K562 (cell line): Measurements from ENCODE around the gene GATB.

ENCODE experiments used
- BRD4 ChIP-seq: fragments of 200-600 bp; sonication (generic); IDR thresholded peaks from 2 replicates; pipeline ENCODE4 v1.6.1; 2017; ENCODE audit warnings: inconsistent platforms
- SAFB ChIP-seq: fragments of 200-400 bp; formaldehyde crosslinking; IDR thresholded peaks from 2 replicates; pipeline ENCODE4 v1.6.1; 2017; ENCODE audit warnings: low read depth, low read length, borderline replicate concordance

DNA sequence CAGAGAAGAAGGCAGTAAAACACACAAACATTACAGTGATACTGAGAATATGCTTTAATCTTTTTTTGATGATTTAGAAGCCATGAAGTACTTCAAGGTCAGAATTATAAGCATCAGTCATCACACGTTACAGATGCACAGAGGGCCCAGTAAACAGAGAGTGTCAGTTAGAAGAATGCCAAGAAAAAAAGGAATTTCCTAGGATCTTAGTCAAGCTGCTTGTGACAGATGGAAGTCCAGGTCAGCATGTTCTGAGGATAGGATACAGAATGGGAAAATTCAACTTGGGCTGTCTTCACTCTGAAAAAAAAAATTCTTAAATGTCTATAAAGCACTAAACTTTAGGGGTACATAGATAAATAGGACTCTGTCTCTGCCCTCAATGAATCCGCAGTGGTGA, 38.9 kb downstream of the GATB start:
- TF ChIP-seq SAFB = no peak
- TF ChIP-seq BRD4 = no peak
